GM18502 (cell line): Measurements from ENCODE around the gene IGFBP5.

Experiments
- ATAC-seq: cut with Tn5 transposase; IDR thresholded peaks from one replicate; pipeline ENCODE4 v1.9.1; 2021; ENCODE audit warnings: mild to moderate bottlenecking; ENCODE audit not compliant: unreplicated experiment, poor library complexity

Gene IGFBP5

DNA sequence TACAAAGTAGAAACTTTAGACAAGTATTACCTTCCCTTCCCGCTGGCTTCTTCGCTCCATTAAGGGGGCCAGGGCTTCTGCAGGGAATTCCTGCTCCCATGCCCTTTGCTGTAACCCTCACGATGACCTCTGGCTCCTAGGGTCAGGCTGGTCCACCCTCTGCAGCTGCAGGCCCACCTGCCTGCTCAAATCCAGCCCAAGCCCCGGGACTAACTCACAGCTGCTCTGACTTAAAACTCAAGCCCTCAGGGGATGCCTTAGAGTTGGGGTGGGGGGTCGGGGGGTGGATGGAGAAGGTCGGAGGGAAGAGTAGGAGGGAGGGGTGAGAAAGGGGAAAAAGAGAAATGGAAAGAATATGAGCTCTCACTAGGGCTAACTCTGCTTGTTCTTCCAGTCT lies 4.9 kb downstream of the IGFBP5 start:
- ATAC-seq, result no peak

- ATAC-seq, result no peak
Observed at GRCh38 chr2:216689397-216689796, 6.0 kb downstream of the IGFBP5 start.

- ATAC-seq, result no peak
Observed at GRCh38 chr2:216688731-216689340, 6.5 kb downstream of the IGFBP5 start.

DNA sequence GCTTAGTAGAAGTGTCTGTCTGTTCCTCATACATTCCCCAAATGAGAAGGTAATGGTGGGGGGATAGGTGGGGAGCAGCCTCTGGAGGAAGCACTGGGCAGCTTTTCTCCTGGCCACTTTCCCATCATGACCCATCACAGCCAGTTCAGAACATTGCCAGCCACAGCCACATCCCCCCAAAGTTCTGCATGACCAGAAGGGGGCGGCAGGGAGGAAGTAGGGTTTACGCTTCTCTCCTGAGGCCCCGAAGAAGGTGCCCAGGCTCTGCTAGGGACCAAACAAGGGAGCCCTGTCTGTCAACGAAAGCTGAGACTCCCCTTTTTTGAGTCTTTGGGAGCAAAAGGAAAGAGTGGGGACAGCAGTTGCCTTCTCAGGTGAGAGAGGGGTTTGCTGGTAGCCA lies 7.7 kb downstream of the IGFBP5 start:
- no peak for ATAC-seq

- no peak for ATAC-seq
Observed at GRCh38 chr2:216687111-216687510, 8.2 kb downstream of the IGFBP5 start.

GRCh38 chr2:216685327-216685875 lies 9.9 kb downstream of the IGFBP5 start:
- ATAC-seq, result no peak

DNA sequence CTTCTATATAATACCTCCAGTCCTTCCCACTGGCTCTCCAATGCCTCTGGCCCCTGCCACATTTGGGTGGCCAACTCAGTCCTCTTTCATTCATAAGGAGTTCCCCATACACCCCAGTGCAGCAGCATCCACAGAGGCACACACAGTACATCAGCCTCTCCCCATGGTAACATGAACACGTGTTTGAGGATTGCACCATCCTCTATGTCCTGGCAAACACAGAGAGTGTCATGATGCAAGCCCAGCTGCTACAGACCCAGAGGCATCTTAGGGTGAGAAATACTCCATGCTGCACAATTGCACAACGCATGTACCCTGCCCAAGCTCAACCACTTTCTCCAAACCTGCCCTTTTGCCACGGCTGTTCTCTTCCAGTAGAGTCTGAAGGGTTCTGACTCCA lies 11.5 kb downstream of the IGFBP5 start:
- no peak for ATAC-seq

DNA sequence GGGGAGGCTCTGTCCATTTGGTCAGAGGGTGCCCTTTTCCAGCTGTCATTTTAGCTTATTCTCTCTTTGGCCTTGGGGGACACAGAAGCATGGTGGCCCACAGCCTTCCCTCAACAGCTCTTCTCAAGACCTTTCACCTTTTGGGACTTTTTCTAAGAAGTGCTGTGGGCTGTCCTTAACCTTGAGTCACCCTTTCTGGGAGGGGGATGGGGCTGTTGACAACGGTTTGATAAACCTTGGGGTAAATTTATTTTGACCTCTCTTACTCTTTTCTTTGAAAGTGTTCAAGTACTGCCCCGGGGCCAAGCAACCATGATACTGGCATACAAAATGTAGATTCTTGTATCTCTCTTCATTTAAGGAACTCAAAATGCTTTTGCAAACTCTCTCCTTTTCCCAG lies 13.7 kb downstream of the IGFBP5 start:
- ATAC-seq, result no peak

- ATAC-seq, result no peak
Observed at GRCh38 chr2:216680951-216681629, 14.3 kb downstream of the IGFBP5 start.

- ATAC-seq, result no peak
Observed at GRCh38 chr2:216679658-216680024, 15.7 kb downstream of the IGFBP5 start.

DNA sequence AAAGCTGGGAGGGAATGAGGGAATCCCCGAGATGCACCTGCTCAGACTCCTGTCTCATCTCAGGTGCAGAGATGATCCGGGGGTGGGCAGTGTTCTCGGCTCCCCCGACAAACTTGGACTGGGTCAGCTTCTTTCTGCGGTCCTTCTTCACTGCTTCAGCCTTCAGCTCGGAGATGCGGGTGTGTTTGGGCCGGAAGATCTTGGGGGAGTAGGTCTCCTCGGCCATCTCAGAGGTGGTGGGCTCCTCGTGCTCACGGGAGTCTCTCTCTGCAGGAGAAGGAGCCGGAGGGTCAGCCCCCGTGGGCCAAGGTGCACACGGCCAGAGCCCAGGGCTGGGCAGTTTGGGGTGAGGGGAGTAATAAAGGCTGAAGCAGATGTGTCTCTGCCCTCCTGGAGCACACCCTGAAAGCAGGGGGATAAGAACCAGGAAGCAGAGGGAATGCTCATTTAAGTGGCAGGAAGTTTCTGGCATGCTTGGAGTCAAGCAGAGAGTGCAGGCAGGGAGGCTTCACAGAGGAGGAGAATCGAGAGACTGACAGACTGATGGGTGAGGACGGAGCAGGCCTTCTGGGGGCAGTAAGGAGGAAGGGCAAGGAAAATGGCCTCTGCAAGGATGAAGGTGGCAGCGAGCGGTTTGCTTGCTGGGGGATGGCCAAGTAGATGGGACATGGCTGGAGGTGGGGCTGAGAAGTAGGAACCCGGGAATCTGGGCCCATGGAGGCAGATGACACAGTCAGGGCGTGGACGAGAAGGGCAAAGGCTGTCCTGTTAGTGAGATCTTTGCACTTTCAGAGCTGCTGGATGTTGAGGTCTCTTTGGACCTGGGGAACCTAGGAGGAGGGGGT lies 16.3 kb downstream of the IGFBP5 start:
- no peak for ATAC-seq

GRCh38 chr2:216678098-216678465 lies 17.3 kb downstream of the IGFBP5 start:
- ATAC-seq, result no peak

DNA sequence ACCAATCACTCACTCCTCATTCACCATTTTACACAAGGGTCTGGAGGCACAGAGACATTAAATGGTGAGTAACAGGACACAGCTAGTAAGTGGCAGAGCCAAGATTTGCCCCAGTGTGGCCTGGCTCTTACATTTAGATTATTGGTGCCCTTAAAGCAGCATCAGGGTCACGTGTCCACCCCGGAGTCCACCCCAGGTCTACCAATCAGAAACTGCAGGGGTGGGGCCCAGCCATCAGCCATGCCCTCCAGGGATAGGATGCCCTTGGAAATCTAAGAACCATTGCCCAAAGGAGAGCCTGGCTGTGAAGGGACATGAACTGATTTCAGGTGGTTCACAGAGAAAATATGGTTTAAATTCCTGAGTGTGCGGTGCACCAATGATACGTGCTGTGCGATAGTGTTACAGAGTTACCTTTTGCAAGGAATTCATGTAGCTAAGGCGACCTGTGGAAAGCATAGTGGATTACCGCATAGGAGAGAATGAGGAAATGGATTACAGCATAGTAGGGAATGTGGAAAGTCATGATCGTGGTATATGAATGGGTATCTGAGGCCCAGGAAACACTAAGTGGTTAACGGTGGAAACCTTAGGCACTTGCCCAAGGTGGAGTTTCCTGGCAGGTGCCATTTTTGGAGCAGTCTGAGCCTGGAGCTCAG lies 17.8 kb downstream of the IGFBP5 start:
- ATAC-seq, result no peak

DNA sequence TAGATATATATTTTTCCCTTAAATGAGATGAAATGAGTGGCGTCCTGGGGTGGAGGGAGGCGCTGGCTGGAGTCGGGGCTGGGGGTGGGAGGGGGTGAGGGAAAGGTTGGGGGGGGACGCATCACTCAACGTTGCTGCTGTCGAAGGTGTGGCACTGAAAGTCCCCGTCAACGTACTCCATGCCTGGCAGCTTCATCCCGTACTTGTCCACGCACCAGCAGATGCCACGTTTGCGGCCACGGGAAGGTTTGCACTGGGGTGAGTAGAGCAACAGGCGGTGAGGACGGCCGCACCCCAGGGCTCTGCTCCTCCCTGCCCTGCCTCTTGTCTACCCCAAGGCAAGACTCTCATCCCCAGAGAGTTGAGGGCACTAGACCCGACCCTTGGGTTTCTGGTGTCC lies 18.7 kb downstream of the IGFBP5 start:
- ATAC-seq, result no peak

- no peak for ATAC-seq
Observed at GRCh38 chr2:216674376-216674775, 21.0 kb downstream of the IGFBP5 start.

- no peak for ATAC-seq
Observed at GRCh38 chr2:216673609-216674008, 21.7 kb downstream of the IGFBP5 start.

GRCh38 chr2:216673021-216673420 lies 22.3 kb downstream of the IGFBP5 start:
- no peak for ATAC-seq

DNA sequence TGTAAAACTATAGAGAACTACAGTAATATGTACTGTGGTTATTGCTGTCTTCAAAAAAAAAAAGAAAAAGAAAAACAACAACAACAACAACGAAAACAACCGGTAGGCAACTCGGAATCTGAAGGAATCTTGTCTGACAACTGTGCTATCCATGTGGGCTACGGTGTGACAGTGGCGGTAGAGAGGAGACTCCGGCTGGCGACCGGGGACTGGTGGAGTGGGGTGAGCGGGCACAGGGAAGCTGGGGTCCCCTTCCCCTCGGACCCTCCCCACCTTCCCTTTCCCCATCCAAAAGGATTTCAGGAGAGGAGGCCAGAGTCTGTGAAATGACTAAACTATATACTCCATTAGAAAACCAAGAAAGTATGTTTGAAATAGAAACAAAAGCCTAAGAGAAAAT lies 22.9 kb downstream of the IGFBP5 start:
- ATAC-seq, result no peak

- no peak for ATAC-seq
Observed at GRCh38 chr2:216671791-216672343, 23.5 kb downstream of the IGFBP5 start.

DNA sequence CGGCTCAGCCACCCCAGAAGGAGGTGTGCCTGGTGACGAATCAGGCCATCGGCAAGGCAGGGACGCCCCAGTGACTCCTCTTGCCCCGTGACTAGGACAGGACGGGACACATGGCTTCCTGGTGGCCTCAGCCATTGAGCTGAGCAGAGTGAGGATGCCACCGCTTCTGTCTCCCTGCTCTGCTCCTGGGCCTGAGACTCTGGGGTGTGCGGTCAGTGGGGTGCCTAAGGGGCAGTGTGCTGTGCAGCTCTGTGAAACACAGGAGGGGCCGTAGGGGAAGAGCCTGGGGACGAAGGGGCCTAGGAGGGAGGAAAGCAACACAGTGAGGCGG lies 24.3 kb downstream of the IGFBP5 start:
- ATAC-seq, result no peak
